Tibial nerve (tissue), 3 donors: Measurements from ENCODE around the gene GCLC.

Source experiments
- CTCF ChIP-seq, 5 experiments: fragments of 200-600 bp in 3 of 5; fragments of 450-650 bp in 2 of 5; sonication (generic) in 3 of 5; IDR thresholded peaks; one replicate each; pipeline ENCODE4 v1.5.1; 2016 to 2019; ENCODE audit warnings: antibody characterized with exemption in 5 of 5, mild to moderate bottlenecking in 3 of 5, moderate library complexity in 2 of 5
- POLR2A ChIP-seq, 2 donors: fragments of 450-650 bp; IDR thresholded peaks; one replicate each; pipeline ENCODE4 v1.6.1; 2017; ENCODE audit warnings: antibody characterized with exemption in 2 of 2, mild to moderate bottlenecking in 2 of 2, moderate library complexity in 2 of 2

GRCh38 chr6:53513056-53513455 is 31.8 kb downstream of the GCLC start:
- TF ChIP-seq POLR2A (IDR thresholded peaks at IDR 0.05), result no peak
- TF ChIP-seq CTCF (IDR thresholded peaks at IDR 0.05), result no peak
